ENCODE measurements around the gene PLCH1. TPM values are rescaled to one million over a fixed set of nuclear protein-coding genes. Genes with fewer than 3 reads are reported as not detected.

Gene PLCH1
- total and polyA plus RNA-seq, 2 of the 8 experiments (the other 6 are each of a cell fraction or from before 2014, with no cell fraction given), result 5.8 to 17.2 TPM

- TF ChIP-seq MAFK (IDR thresholded peaks at IDR 0.05; ENCODE audit: low read depth, low read length), result no peak
- TF ChIP-seq ZNF274 (IDR thresholded peaks at IDR 0.05; ENCODE audit: borderline replicate concordance, extremely low read depth, low read length), result no peak
- no peak for TF ChIP-seq BCL11A (IDR thresholded peaks at IDR 0.05; ENCODE audit: low read depth in 2 of 2, low read length in 2 of 2)
- no peak for TF ChIP-seq SIRT6 (IDR thresholded peaks at IDR 0.05; ENCODE audit: low read length)
- no peak for TF ChIP-seq BACH1 (IDR thresholded peaks at IDR 0.05; ENCODE audit: low read length)
- no peak for TF ChIP-seq CHD1 (IDR thresholded peaks at IDR 0.05; ENCODE audit: low read depth, low read length)
- TF ChIP-seq SIN3A (conservative IDR thresholded peaks at IDR 0.05 in 1 of 2, IDR thresholded peaks at IDR 0.05 in 1 of 2; ENCODE audit: low read depth in 1 of 2, low read length in 2 of 2), result no peak
- no peak for TF ChIP-seq RAD21 (IDR thresholded peaks at IDR 0.05 in 1 of 2, conservative IDR thresholded peaks at IDR 0.05 in 1 of 2; ENCODE audit: low read depth in 2 of 2, low read length in 2 of 2)
These were observed 135.3 kb downstream of the PLCH1 start (continued) for GRCh38 chr3:155609586-155609985.

Measured in H1 (cell line).